ENCODE results near the gene SGK1.

DNA sequence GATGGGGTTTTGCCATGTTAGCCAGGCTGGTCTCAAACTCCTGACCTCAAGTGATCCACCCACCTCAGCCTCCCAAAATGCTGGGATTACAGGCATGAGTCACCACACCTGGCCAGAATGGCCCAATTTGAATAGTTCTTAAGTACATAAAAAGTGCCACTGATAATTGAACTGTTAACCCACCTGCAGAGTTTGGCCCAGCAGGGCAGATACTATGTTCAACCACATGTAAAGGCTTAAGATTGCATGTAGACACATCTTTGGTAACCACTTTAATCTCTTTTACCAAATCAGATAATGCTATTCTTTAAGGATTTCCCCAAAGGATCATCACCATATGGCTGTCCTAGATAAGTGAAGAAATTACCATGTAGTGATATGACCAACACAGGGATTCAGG is 21.3 kb upstream of the SGK1 start:
- TF ChIP-seq CTCF (IDR thresholded peaks at IDR 0.05) (no peak), POLR2A (IDR thresholded peaks at IDR 0.05) (no peak), POLR2AphosphoS5 (IDR thresholded peaks at IDR 0.05) (no peak)
